HepG2 (cell line): Measurements from ENCODE around the gene MAGI1. TPM values are rescaled to one million over a fixed set of nuclear protein-coding genes. Genes with fewer than 3 reads are reported as not detected.

Source experiments
- ATAC-seq: fragments of 200-7000 bp; cut with Tn5 transposase; 3 replicates; pipeline ENCODE4 v1.9.1; 2020; ENCODE audit warnings: mild to moderate bottlenecking, moderate library complexity
- BruUV-seq: library from RNA; stranded (reverse); fragments of 400-500 nt; replicated peaks from 2 replicates; lab custom pipeline; 2021; lab: Mats Ljungman, UMichigan
- CTCF ChIA-PET: fragments of 300-600 bp; formaldehyde crosslinking; extraction: SDS; loops from one replicate; lab custom pipeline; 2021; ENCODE audit warnings: low total read pairs, inconsistent platforms, low intra/inter-chr PET ratio; lab: Yijun Ruan, JAX
- POLR2A ChIA-PET: fragments of 350-600 bp; sonication (Branson Sonifier 250); formaldehyde crosslinking; loops from one replicate; lab custom pipeline; 2020; ENCODE audit warnings: antibody characterized with exemption, inconsistent platforms; lab: Yijun Ruan, JAX
- DNase-seq: peaks from one replicate; pipeline ENCODE4 v3.0.0-alpha.2; 2015; ENCODE audit warnings: low spot score
- FAIRE-seq: peaks from 3 replicates; lab custom pipeline; 2011; peaks lifted over from hg19 to GRCh38; lab: Jason Lieb, UNC
- H2AFZ ChIP-seq: one replicate; pipeline ENCODE4 v1.6.1; 2011; ENCODE audit warnings: low read length, inconsistent platforms
- H3K27ac ChIP-seq: fragments of 300-600 bp; 3 replicates; pipeline ENCODE4 v1.8.0; 2011; ENCODE audit warnings: mixed run types, mild to moderate bottlenecking, mixed read lengths, low read length, inconsistent platforms; ENCODE audit not compliant: insufficient read depth; ENCODE audit errors: extremely low read length
- H3K27me3 ChIP-seq, 2 experiments: fragments of 200-600 bp in 1 of 2; 2 replicates in 1 of 2; 3 replicates in 1 of 2; pipeline versions ENCODE4 v1.6.0 to v1.8.0; 2011; ENCODE audit warnings: low read length in 2 of 2, mild to moderate bottlenecking in 2 of 2, moderate library complexity in 2 of 2, inconsistent platforms in 1 of 2; ENCODE audit not compliant: insufficient read depth in 2 of 2, control insufficient read depth in 1 of 2
- H3K36me3 ChIP-seq, 2 experiments: fragments of 200-600 bp in 1 of 2; replicated peaks in 1 of 2; 2 replicates in 1 of 2; 3 replicates in 1 of 2; pipeline versions ENCODE4 v1.5.1 to v1.8.0; 2011; ENCODE audit warnings: low read length in 2 of 2, inconsistent platforms in 1 of 2; ENCODE audit not compliant: insufficient read depth in 2 of 2, control insufficient read depth in 1 of 2
- H3K4me1 ChIP-seq: 2 replicates; pipeline ENCODE4 v1.5.1; 2012; ENCODE audit warnings: low read length, inconsistent platforms; ENCODE audit not compliant: insufficient read depth
- H3K4me2 ChIP-seq: 2 replicates; pipeline ENCODE4 v1.6.0; 2011; ENCODE audit warnings: low read depth, low read length, inconsistent platforms
- H3K4me3 ChIP-seq, 3 experiments: fragments of 200-600 bp in 1 of 3; sonication (generic), shearing (Covaris generic) in 1 of 3; replicated peaks in 1 of 3; 2 replicates each; pipeline ENCODE4 v1.5.1; 2011 to 2016; ENCODE audit warnings: low read length in 3 of 3, inconsistent platforms in 2 of 3, low read depth in 2 of 3, mild to moderate bottlenecking in 2 of 3, control low read depth in 1 of 3, mixed read lengths in 1 of 3; ENCODE audit not compliant: insufficient read depth in 1 of 3
- H3K79me2 ChIP-seq: one replicate; pipeline ENCODE4 v1.6.1; 2011; ENCODE audit warnings: low read length, inconsistent platforms; ENCODE audit not compliant: insufficient read depth
- H3K9ac ChIP-seq: 2 replicates; pipeline ENCODE4 v1.6.0; 2011; ENCODE audit warnings: mild to moderate bottlenecking, low read depth, low read length, inconsistent platforms; ENCODE audit not compliant: insufficient read depth
- H3K9me3 ChIP-seq: 2 replicates; pipeline ENCODE4 v1.5.1; 2012; ENCODE audit warnings: mild to moderate bottlenecking, low read length
- H4K20me1 ChIP-seq: 2 replicates; pipeline ENCODE4 v1.6.0; 2011; ENCODE audit warnings: inconsistent platforms, mild to moderate bottlenecking, low read length, moderate library complexity; ENCODE audit not compliant: insufficient read depth
- FLYWCH1 ChIP-seq: sonication (generic); formaldehyde crosslinking; IDR thresholded peaks from 2 replicates; pipeline ENCODE4 v1.8.1; 2023; ENCODE audit warnings: mild to moderate bottlenecking, missing genetic modification reagents
- MEIS1 ChIP-seq: sonication (generic); formaldehyde crosslinking; IDR thresholded peaks from 2 replicates; pipeline ENCODE4 v1.9.0; 2021; ENCODE audit warnings: mild to moderate bottlenecking, missing genetic modification reagents, moderate library complexity, borderline replicate concordance
- PCBP1 ChIP-seq: fragments of 200-400 bp; formaldehyde crosslinking; IDR thresholded peaks from 2 replicates; pipeline ENCODE4 v1.6.1; 2017; ENCODE audit warnings: mild to moderate bottlenecking, low read depth, low read length, borderline replicate concordance
- POLR2AphosphoS5 ChIP-seq: IDR thresholded peaks from 2 replicates; pipeline ENCODE4 v1.6.1; 2012; ENCODE audit warnings: low read depth, low read length
- ZBTB1 ChIP-seq: sonication (generic); formaldehyde crosslinking; IDR thresholded peaks from 2 replicates; pipeline ENCODE4 v1.4.0; 2020; ENCODE audit warnings: missing genetic modification reagents, borderline replicate concordance
- ZNF230 ChIP-seq: sonication (generic); formaldehyde crosslinking; IDR thresholded peaks from 2 replicates; pipeline ENCODE4 v1.4.0; 2020; ENCODE audit warnings: mild to moderate bottlenecking, missing genetic modification reagents
- ZNF441 ChIP-seq: sonication (generic); formaldehyde crosslinking; IDR thresholded peaks from 2 replicates; pipeline ENCODE4 v1.7.0; 2021; ENCODE audit warnings: missing genetic modification reagents, borderline replicate concordance
- ZNF451 ChIP-seq: sonication (generic); formaldehyde crosslinking; IDR thresholded peaks from 2 replicates; pipeline ENCODE4 v1.5.0; 2020; ENCODE audit warnings: mild to moderate bottlenecking, missing genetic modification reagents
- ZNF564 ChIP-seq: sonication (generic); formaldehyde crosslinking; IDR thresholded peaks from 2 replicates; pipeline ENCODE4 v1.8.1; 2023; ENCODE audit warnings: mild to moderate bottlenecking, missing genetic modification reagents
- ZNF660 ChIP-seq: sonication (generic); formaldehyde crosslinking; IDR thresholded peaks from 2 replicates; pipeline ENCODE4 v1.5.1; 2020; ENCODE audit warnings: mild to moderate bottlenecking, low read depth, missing genetic modification reagents, borderline replicate concordance
- WGBS: methylation state at CpG from one replicate; pipeline ENCODE4 v1.1.6; 2017; ENCODE audit warnings: low lambda C conversion rate; 5-methylcytosine and 5-hydroxymethylcytosine counted together
- in situ Hi-C: cut with HindIII; loops from 2 replicates; pipeline ENCODE4 v1.10.0; 2017; ENCODE audit warnings: low pct_unique_long_range_greater_than_20kb; ENCODE audit not compliant: extremely low pct_ligation_motif_present
- intact Hi-C: fragments of 100-400 bp; cut with micrococcal nuclease; formaldehyde crosslinking; loops from one replicate; pipeline ENCODE4 v1.10.0; 2022; ENCODE audit not compliant: unreplicated experiment
- polyA plus RNA-seq, 8 experiments: library from polyadenylated mRNA; depleted of rRNA in 3 of 8; stranded (reverse) in 7 of 8; unstranded in 1 of 8; fragments of >200 nt; fragmentation: Illumina TruSeq in 4 of 8; extraction: Trizol in 4 of 8; gene quantifications; 2 replicates each; pipeline versions ENCODE4 v1.2.1 to v1.2.3, GENCODE V29; 2011 to 2016; ENCODE audit warnings: low read depth in 4 of 8, missing spikeins in 1 of 8, mixed read lengths in 1 of 8; ENCODE audit not compliant: insufficient read depth in 1 of 8
- total RNA-seq, 5 experiments: library from RNA; depleted of rRNA; stranded (reverse); fragments of >200 nt; fragmentation: Illumina TruSeq; extraction: Trizol; gene quantifications; 2 replicates each; pipeline ENCODE4 v1.2.3, GENCODE V29; 2016; ENCODE audit warnings: low read depth in 1 of 5
- TF ChIP-seq, protein P1 (sequence below): sonication (generic); formaldehyde crosslinking; conservative IDR thresholded peaks from 2 replicates; pipeline ENCODE4 v1.4.0; 2020; ENCODE audit warnings: missing genetic modification reagents
- TF ChIP-seq, protein P2 (sequence below): sonication (generic); formaldehyde crosslinking; conservative IDR thresholded peaks from 2 replicates; pipeline ENCODE4 v1.4.0; 2020; ENCODE audit warnings: mild to moderate bottlenecking, missing genetic modification reagents, moderate library complexity

The MAGI1 gene
- total and polyA plus RNA-seq, 2 of the 13 experiments (the other 11 are each of a cell fraction or from before 2014, with no cell fraction given), result 22.2 to 26.0 TPM

DNA sequence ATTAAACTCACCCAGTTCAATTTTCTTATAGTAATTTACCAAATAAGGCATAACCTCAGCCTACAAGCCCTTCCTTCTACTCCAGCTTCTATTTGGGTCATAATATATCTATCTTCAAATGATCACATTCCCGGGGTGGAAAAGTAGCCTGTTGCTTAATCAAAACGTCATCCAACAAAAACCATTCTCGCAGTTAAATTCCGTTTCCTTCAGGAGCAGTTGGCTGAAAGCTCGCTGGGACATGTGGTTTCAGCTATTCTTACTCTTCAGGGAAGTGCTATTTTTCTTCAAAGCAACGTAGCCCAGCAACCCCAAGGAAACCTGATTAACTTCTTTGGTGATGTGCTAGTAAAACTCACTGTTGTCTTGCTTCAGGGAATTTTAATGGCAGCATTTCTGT, 59.6 kb downstream of the MAGI1 start:
- Histone ChIP-seq H4K20me1 (peaks cover 13% of the 10 kb centered on the region; the same call in 1 of the 2 replicates), H3K27ac (no peak overlapping the region), H3K9ac (no peak overlapping the region), H3K4me1 (no peaks in the 10 kb centered on the region), H2AFZ (no peak overlapping the region), H3K27me3 (no peaks in the 10 kb centered on the region), H3K4me3 (no peak overlapping the region), H3K79me2 (peaks cover 44% of the 10 kb centered on the region), H3K36me3 (peaks cover 1 to 14% of the 10 kb centered on the region in 2 experiments; a peak in 3 of 5 replicates), H3K4me2 (no peak overlapping the region), H3K9me3 (no peaks in the 10 kb centered on the region)
- in situ Hi-C loops, result no loop called here
- no peak for FAIRE-seq
- whole genome bisulfite sequencing, result 96% methylated on average over 6 of the region's 6 CpGs
- ATAC-seq, result no peak
- BruUV-seq, result no TSS peak
- POLR2A ChIA-PET, result no interaction called here
- TF ChIP-seq ZNF564 (CRISPR knock-in tag) (no peak), ZNF660 (CRISPR knock-in tag) (no peak), MEIS1 (CRISPR knock-in tag) (no peak), ZNF230 (CRISPR knock-in tag) (no peak)
- TF ChIP-seq, protein P1, sequence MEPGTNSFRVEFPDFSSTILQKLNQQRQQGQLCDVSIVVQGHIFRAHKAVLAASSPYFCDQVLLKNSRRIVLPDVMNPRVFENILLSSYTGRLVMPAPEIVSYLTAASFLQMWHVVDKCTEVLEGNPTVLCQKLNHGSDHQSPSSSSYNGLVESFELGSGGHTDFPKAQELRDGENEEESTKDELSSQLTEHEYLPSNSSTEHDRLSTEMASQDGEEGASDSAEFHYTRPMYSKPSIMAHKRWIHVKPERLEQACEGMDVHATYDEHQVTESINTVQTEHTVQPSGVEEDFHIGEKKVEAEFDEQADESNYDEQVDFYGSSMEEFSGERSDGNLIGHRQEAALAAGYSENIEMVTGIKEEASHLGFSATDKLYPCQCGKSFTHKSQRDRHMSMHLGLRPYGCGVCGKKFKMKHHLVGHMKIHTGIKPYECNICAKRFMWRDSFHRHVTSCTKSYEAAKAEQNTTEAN (CRISPR knock-in tag), result no peak
- DNase-seq, result no peak
- intact Hi-C loops, result no loop called here
- CTCF ChIA-PET, result no interaction called here

DNA sequence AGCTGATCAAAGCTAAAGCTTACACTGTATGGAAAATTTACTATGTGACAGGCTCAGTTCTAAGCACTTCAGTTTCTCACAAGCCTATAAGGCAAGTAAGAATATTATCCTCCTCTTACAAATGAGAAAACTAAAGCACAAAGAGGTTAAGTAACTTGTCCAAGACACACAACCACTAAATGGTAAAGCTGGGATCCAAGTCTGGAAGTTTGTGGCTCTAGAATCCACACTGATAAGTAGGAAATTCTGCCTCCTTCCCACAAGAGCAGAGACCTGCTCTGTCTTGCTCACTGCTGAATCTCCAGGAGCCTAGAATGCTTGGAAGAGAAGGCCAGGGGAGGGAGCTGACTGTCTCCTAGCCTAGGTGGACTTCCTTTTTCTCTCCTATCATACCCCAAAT, 60.6 kb downstream of the MAGI1 start:
- no peak overlapping the region for H3K4me2 ChIP-seq
- H3K9me3 ChIP-seq, result no peaks in the 10 kb centered on the region
- CTCF ChIA-PET, result no interaction called here
- no peaks in the 10 kb centered on the region for H3K4me1 ChIP-seq
- intact Hi-C loops (no loop called here), in situ Hi-C loops (no loop called here)
- no peaks in the 10 kb centered on the region for H3K27me3 ChIP-seq
- FAIRE-seq (no peak), ATAC-seq (no peak), DNase-seq (no peak)
- H3K36me3 ChIP-seq, result peaks cover 1 to 14% of the 10 kb centered on the region in 2 experiments; a peak in 3 of 5 replicates
- H3K79me2 ChIP-seq, result peaks cover 51% of the 10 kb centered on the region
- POLR2A ChIA-PET, result no interaction called here
- H3K27ac ChIP-seq, result no peak overlapping the region
- H3K4me3 ChIP-seq, result no peak overlapping the region
- H2AFZ ChIP-seq, result no peak overlapping the region
- peaks cover 13% of the 10 kb centered on the region; the same call in 1 of the 2 replicates for H4K20me1 ChIP-seq
- no peak overlapping the region for H3K9ac ChIP-seq
- no TSS peak for BruUV-seq
- TF ChIP-seq ZNF451 (CRISPR knock-in tag) (no peak), ZNF660 (CRISPR knock-in tag) (no peak), ZNF441 (no peak), ZBTB1 (CRISPR knock-in tag) (no peak), FLYWCH1 (CRISPR knock-in tag) (no peak), PCBP1 (no peak), POLR2AphosphoS5 (no peak)
- TF ChIP-seq, protein P2, sequence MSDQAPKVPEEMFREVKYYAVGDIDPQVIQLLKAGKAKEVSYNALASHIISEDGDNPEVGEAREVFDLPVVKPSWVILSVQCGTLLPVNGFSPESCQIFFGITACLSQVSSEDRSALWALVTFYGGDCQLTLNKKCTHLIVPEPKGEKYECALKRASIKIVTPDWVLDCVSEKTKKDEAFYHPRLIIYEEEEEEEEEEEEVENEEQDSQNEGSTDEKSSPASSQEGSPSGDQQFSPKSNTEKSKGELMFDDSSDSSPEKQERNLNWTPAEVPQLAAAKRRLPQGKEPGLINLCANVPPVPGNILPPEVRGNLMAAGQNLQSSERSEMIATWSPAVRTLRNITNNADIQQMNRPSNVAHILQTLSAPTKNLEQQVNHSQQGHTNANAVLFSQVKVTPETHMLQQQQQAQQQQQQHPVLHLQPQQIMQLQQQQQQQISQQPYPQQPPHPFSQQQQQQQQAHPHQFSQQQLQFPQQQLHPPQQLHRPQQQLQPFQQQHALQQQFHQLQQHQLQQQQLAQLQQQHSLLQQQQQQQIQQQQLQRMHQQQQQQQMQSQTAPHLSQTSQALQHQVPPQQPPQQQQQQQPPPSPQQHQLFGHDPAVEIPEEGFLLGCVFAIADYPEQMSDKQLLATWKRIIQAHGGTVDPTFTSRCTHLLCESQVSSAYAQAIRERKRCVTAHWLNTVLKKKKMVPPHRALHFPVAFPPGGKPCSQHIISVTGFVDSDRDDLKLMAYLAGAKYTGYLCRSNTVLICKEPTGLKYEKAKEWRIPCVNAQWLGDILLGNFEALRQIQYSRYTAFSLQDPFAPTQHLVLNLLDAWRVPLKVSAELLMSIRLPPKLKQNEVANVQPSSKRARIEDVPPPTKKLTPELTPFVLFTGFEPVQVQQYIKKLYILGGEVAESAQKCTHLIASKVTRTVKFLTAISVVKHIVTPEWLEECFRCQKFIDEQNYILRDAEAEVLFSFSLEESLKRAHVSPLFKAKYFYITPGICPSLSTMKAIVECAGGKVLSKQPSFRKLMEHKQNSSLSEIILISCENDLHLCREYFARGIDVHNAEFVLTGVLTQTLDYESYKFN (CRISPR knock-in tag), result no peak
